Measurements from ENCODE around the gene KCNJ1. TPM values are rescaled to one million over a fixed set of nuclear protein-coding genes. Genes with fewer than 3 reads are reported as not detected.
A peak's percentile ranks its signal among the peaks of the same experiment; 100 is the strongest.

The KCNJ1 gene
- polyA plus RNA-seq, 1 of the 3 experiments (the other 2 are of a cell fraction) = not detected

DNA sequence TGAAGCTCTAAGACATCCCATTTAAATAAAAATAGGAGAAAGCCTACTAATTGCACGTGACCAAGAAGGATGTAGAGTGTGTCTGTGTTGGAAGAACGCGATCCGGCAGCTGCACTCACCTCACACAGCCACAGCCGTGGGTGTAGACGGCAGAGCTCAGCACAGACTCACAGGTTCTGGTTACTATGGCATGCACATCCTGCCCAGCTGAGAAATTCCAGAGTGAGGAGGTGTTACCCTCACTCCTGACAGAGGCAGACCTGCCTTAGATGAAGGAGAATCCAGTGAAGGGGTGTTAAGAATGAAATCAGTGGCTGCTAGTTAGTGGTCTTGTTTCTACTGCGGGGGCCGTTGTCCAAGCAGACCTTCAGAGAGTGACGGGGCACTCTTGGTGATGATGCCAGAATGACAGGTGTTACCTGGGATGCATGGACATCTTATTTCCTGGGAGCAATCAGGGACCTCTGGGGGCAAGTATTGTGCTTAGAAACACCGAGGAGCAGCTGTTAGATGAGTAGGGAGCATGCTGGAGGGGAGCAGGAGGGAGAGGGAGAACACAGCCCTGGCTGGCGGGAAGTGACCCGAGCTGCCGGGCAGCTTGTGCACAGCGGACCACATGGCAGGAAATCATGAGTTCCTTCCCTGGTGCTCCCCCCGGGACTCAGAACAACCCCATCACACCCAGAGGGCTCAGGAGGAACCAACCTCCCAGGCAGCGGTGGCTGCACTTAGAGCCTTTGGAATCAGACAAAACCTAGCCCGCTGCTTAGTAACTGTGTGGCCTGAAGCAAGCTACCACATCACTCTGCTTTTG, 36.4 kb upstream of the KCNJ1 start:
- 77% methylated on average over 17 of the region's 17 CpGs for WGBS (ENCODE audit: low lambda C conversion rate)
- Histone ChIP-seq H4K20me1 (ENCODE audit: insufficient read depth) (no peaks in the 10 kb centered on the region), H3K4me1 (ENCODE audit: control insufficient read depth in 1 of 2, insufficient read depth in 2 of 2, low read depth in 1 of 2, low read length in 1 of 2) (peaks cover 15 to 16% of the 10 kb centered on the region in 2 experiments; a peak in 3 of 4 replicates), H3K9ac (no peak overlapping the region), H3K27me3 (ENCODE audit: insufficient read depth) (no peaks in the 10 kb centered on the region), H3F3A (replicated peaks; ENCODE audit: insufficient read depth) (peaks cover 5% of the 10 kb centered on the region), H3K4me2 (no peak overlapping the region), H3K79me2 (ENCODE audit: insufficient read depth) (no peaks in the 10 kb centered on the region), H2AFZ (ENCODE audit: low read depth) (no peak overlapping the region), H3K27ac (ENCODE audit: low read depth in 2 of 2, low read length in 1 of 2) (peak overlapping the region in 1 of 2 experiments; percentile 12; a peak in 1 of 4 replicates), H3K9me3 (no peaks in the 10 kb centered on the region), H3K36me3 (replicated peaks in 1 of 2; ENCODE audit: control insufficient read depth in 1 of 2, insufficient read depth in 2 of 2, low read length in 1 of 2) (no peaks in the 10 kb centered on the region), H3K4me3 (ENCODE audit: low read depth in 2 of 2, low read length in 1 of 2) (no peak overlapping the region), H3K9me2 (no peaks in the 10 kb centered on the region)
- TF ChIP-seq SIN3A (IDR thresholded peaks at IDR 0.05; ENCODE audit: borderline replicate concordance, low read depth, low read length) = no peak
- TF ChIP-seq RXRA (IDR thresholded peaks at IDR 0.05; ENCODE audit: borderline replicate concordance, low read depth) = no peak
- TF ChIP-seq NRF1 (IDR thresholded peaks at IDR 0.05; ENCODE audit: low read depth, low read length) = no peak
- no peak for TF ChIP-seq FOXJ3 (CRISPR knock-in tag; IDR thresholded peaks at IDR 0.05)
- TF ChIP-seq MXI1 (IDR thresholded peaks at IDR 0.05; ENCODE audit: low read depth, low read length) = no peak
- no peak for TF ChIP-seq TEAD4 (IDR thresholded peaks at IDR 0.05; ENCODE audit: borderline replicate concordance, insufficient read depth)
- no peak for TF ChIP-seq FOSL2 (IDR thresholded peaks at IDR 0.05; ENCODE audit: borderline replicate concordance, low read depth)
- no peak for TF ChIP-seq YY1 (IDR thresholded peaks at IDR 0.05; ENCODE audit: low read depth)
- TF ChIP-seq EP300 (IDR thresholded peaks at IDR 0.05; ENCODE audit: borderline replicate concordance in 1 of 2, low read depth in 1 of 2, low read length in 1 of 2) = no peak
- TF ChIP-seq FOXM1 (IDR thresholded peaks at IDR 0.05; ENCODE audit: low read depth) = no peak
- no peak for TF ChIP-seq MEF2A (IDR thresholded peaks at IDR 0.05; ENCODE audit: borderline replicate concordance, low read depth)
- no peak for TF ChIP-seq RCOR1 (IDR thresholded peaks at IDR 0.05; ENCODE audit: low read length)
- CTCF ChIA-PET = interaction anchor here (1.5 to 13.6 kb wide), 3 partner anchors 14 to 53 kb away, joined by 4 to 201 read pairs (median 89); partner anchors contain the start of gene KCNJ5
- POLR2A ChIA-PET = no interaction called here
- DNase-seq = no peak

- peaks cover 10 to 12% of the 10 kb centered on the region in 2 experiments; a peak in 3 of 4 replicates for H3K4me1 ChIP-seq (ENCODE audit: control insufficient read depth in 1 of 2, insufficient read depth in 2 of 2, low read depth in 1 of 2, low read length in 1 of 2)
- H3K27me3 ChIP-seq (ENCODE audit: insufficient read depth) = no peaks in the 10 kb centered on the region
- H4K20me1 ChIP-seq (ENCODE audit: insufficient read depth) = no peaks in the 10 kb centered on the region
- peak overlapping the region; percentile 74 for H2AFZ ChIP-seq (ENCODE audit: low read depth)
- 55% methylated on average over 8 of the region's 10 CpGs for WGBS (ENCODE audit: low lambda C conversion rate)
- peak overlapping the region in 1 of 2 experiments; percentile 12; a peak in 1 of 4 replicates for H3K27ac ChIP-seq (ENCODE audit: low read depth in 2 of 2, low read length in 1 of 2)
- peaks cover 5% of the 10 kb centered on the region for H3F3A ChIP-seq (replicated peaks; ENCODE audit: insufficient read depth)
- ChIA-PET POLR2A (no interaction called here), CTCF (interaction anchor here (1.4 to 13.6 kb wide), 3 partner anchors 13 to 54 kb away, joined by 3 to 201 read pairs (median 89); partner anchors contain the start of gene KCNJ5)
- H3K36me3 ChIP-seq (replicated peaks in 1 of 2; ENCODE audit: control insufficient read depth in 1 of 2, insufficient read depth in 2 of 2, low read length in 1 of 2) = no peaks in the 10 kb centered on the region
- no peak for DNase-seq
- H3K9me2 ChIP-seq = no peaks in the 10 kb centered on the region
- H3K9me3 ChIP-seq = no peaks in the 10 kb centered on the region
- H3K9ac ChIP-seq = no peak overlapping the region
- H3K4me3 ChIP-seq (ENCODE audit: low read depth in 2 of 2, low read length in 1 of 2) = no peak overlapping the region
- H3K79me2 ChIP-seq (ENCODE audit: insufficient read depth) = no peaks in the 10 kb centered on the region
- 0 out of 2 replicates have a peak overlapping the region, but pooled peaks have one; percentile 38 for H3K4me2 ChIP-seq
- TF ChIP-seq REST (IDR thresholded peaks at IDR 0.05; ENCODE audit: low read depth, low read length) (no peak), TAF1 (IDR thresholded peaks at IDR 0.05; ENCODE audit: borderline replicate concordance, low read depth, low read length) (no peak), RFX5 (IDR thresholded peaks at IDR 0.05; ENCODE audit: low read length) (no peak), EZH2phosphoT487 (IDR thresholded peaks at IDR 0.05; ENCODE audit: borderline replicate concordance, low read depth) (no peak), TCF12 (IDR thresholded peaks at IDR 0.05) (no peak), FOXM1 (IDR thresholded peaks at IDR 0.05; ENCODE audit: low read depth) (no peak), MXI1 (IDR thresholded peaks at IDR 0.05; ENCODE audit: low read depth, low read length) (no peak), NFIC (IDR thresholded peaks at IDR 0.05; ENCODE audit: borderline replicate concordance) (no peak), FOSL2 (IDR thresholded peaks at IDR 0.05; ENCODE audit: borderline replicate concordance, low read depth) (peak; percentile 65; the same call in 1 of the 2 replicates), CHD2 (IDR thresholded peaks at IDR 0.05; ENCODE audit: low read length, partially characterized antibody) (no peak), USF2 (IDR thresholded peaks at IDR 0.05; ENCODE audit: borderline replicate concordance, low read depth, low read length) (no peak), GATA2 (CRISPR knock-in tag; IDR thresholded peaks at IDR 0.05) (no peak)
- TF ChIP-seq, protein P1, sequence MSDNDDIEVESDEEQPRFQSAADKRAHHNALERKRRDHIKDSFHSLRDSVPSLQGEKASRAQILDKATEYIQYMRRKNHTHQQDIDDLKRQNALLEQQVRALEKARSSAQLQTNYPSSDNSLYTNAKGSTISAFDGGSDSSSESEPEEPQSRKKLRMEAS (IDR thresholded peaks at IDR 0.05; ENCODE audit: low read depth) = no peak
Observed at GRCh38 chr11:128902515-128903066, 35.5 kb upstream of the KCNJ1 start.
